SJSA1 (cell line): ENCODE data around the gene PIK3R5. TPM values are rescaled to one million over a fixed set of nuclear protein-coding genes. Genes with fewer than 3 reads are reported as not detected.

ENCODE experiments used
- DNase-seq, 2 experiments: peaks; one replicate each; pipeline ENCODE4 v3.0.0-alpha.2; 2015 to 2020; ENCODE audit warnings: low spot score in 2 of 2, low read depth in 1 of 2
- H3K27ac ChIP-seq: fragments of 250-450 bp; sonication (Bioruptor Pico); 2 replicates; pipeline ENCODE4 v1.5.1; 2020; ENCODE audit warnings: mild to moderate bottlenecking, moderate library complexity
- H3K27me3 ChIP-seq: fragments of 250-450 bp; sonication (Bioruptor Pico); replicated peaks from 2 replicates; pipeline ENCODE4 v1.5.1; 2020; ENCODE audit warnings: mild to moderate bottlenecking, moderate library complexity
- H3K36me3 ChIP-seq: fragments of 250-450 bp; sonication (Bioruptor Pico); 2 replicates; pipeline ENCODE4 v1.5.1; 2020; ENCODE audit warnings: mild to moderate bottlenecking
- H3K4me1 ChIP-seq: fragments of 250-450 bp; sonication (Bioruptor Pico); replicated peaks from 2 replicates; pipeline ENCODE4 v1.6.1; 2021; ENCODE audit warnings: mild to moderate bottlenecking
- H3K4me3 ChIP-seq: fragments of 250-450 bp; sonication (Bioruptor Pico); 2 replicates; pipeline ENCODE4 v1.5.1; 2020; ENCODE audit warnings: mild to moderate bottlenecking
- H3K9me3 ChIP-seq: fragments of 250-450 bp; sonication (Bioruptor Pico); replicated peaks from 2 replicates; pipeline ENCODE4 v1.5.1; 2020; ENCODE audit warnings: mild to moderate bottlenecking
- total RNA-seq: library from RNA; depleted of rRNA; stranded (reverse); fragments of >200 nt; shearing (Covaris generic); gene quantifications from 2 replicates; pipeline ENCODE4 v1.2.3, GENCODE V29; 2014; rRNA removed

The PIK3R5 gene, protein sequence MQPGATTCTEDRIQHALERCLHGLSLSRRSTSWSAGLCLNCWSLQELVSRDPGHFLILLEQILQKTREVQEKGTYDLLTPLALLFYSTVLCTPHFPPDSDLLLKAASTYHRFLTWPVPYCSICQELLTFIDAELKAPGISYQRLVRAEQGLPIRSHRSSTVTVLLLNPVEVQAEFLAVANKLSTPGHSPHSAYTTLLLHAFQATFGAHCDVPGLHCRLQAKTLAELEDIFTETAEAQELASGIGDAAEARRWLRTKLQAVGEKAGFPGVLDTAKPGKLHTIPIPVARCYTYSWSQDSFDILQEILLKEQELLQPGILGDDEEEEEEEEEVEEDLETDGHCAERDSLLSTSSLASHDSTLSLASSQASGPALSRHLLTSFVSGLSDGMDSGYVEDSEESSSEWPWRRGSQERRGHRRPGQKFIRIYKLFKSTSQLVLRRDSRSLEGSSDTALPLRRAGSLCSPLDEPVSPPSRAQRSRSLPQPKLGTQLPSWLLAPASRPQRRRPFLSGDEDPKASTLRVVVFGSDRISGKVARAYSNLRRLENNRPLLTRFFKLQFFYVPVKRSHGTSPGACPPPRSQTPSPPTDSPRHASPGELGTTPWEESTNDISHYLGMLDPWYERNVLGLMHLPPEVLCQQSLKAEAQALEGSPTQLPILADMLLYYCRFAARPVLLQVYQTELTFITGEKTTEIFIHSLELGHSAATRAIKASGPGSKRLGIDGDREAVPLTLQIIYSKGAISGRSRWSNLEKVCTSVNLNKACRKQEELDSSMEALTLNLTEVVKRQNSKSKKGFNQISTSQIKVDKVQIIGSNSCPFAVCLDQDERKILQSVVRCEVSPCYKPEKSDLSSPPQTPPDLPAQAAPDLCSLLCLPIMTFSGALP
- total RNA-seq = not detected in 2 replicates

DNA sequence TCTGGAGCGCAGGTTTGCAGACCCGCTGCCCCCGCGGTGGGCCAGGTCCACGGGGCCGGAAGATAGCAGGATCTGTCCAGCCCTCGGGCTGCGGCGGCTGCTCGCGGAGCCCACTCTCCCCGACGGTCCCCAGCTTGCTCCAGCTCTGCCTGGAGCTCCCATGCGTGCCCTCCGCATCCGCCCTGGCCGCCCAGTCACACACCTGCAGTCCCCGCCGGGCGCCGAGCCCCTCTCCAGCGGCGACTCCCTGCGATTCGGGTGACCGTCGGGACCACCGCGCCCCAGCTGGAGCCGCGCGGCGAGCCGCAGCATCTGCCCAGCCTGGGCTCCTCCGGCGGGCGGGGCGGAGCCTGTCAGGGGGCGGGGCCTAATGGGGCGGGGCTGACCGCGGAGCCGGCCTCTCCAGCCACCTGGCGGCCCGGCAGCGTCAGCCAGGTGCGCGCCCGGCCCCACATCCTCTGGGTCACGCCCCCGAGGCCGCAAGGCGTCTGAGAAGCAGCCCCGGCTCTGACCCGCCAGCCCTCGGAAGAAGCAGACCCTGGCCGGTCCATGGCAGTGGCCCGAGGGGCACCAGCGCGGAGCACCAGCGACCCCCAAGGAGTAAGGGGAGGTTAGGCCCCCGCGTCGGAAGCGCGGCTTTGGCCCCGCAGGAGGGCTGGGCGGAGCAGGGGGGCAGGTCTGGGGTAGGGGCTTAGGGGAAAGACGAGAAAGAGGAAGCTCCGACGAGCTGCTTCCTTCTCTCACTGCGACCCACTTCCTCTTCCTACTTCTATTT, at the start of gene PIK3R5:
TSS of gene PIK3R5 (minus strand) at position 314 of the 775 bp plus-strand sequence. CDS start 54,213 bp downstream, outside the sequence.
- H3K4me3 ChIP-seq = no peak within 1 kb of the TSS
- H3K9me3 ChIP-seq = no peaks in the 10 kb centered on the region
- no peaks in the 10 kb centered on the region for H3K36me3 ChIP-seq
- H3K27ac ChIP-seq = no peak within 1 kb of the TSS
- H3K4me1 ChIP-seq = no peaks in the 10 kb centered on the region
- peaks cover 12% of the 10 kb centered on the region; the same call in 1 of the 2 replicates for H3K27me3 ChIP-seq
- no peak for DNase-seq

DNA sequence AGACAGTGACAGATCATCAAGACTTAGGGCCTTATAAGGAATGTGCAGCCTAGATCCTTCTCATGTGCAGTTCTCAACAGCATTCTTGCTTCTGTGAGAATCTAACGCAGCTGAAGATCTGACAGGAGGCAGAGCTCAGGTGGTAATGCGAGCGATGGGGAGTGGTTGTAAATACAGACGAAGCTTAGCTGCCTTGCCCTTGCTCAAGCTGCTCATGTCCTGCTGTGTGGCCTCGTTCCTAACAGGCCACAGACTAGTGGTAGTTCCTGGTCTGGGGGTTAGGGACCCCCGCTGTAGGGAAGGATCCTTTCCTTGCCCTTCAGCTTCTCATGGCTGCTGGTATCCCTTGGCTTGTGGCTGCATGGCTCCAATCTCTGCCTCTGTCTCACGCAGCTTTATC, 45.5 kb upstream of the PIK3R5 start:
- Histone ChIP-seq H3K27me3 (no peaks in the 10 kb centered on the region), H3K9me3 (no peaks in the 10 kb centered on the region), H3K4me1 (no peaks in the 10 kb centered on the region), H3K36me3 (no peaks in the 10 kb centered on the region), H3K27ac (no peak overlapping the region), H3K4me3 (no peak overlapping the region)
- no peak for DNase-seq

DNA sequence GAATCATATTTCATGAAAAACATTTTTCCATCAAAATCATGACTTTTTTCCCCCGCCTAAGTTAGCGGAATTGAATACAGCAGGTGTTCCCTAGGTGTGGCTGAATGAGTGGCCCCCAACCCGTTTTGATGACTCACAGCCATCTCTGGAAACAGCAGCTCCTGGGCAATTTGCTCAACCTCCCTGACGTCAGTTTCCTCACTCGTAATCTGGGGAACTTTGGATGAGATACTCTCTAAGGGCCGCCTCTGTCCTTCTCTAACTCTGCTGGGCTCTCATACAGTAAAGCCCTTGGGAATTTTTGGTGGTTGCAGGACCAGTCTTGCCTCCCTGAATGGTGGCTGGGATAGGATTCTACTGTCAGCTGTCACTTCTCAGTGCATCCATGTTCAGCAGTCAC, 44.2 kb upstream of the PIK3R5 start:
- Histone ChIP-seq H3K27ac (no peak overlapping the region), H3K9me3 (no peaks in the 10 kb centered on the region), H3K36me3 (no peaks in the 10 kb centered on the region), H3K27me3 (no peaks in the 10 kb centered on the region), H3K4me3 (no peak overlapping the region), H3K4me1 (no peaks in the 10 kb centered on the region)
- DNase-seq = no peak

DNA sequence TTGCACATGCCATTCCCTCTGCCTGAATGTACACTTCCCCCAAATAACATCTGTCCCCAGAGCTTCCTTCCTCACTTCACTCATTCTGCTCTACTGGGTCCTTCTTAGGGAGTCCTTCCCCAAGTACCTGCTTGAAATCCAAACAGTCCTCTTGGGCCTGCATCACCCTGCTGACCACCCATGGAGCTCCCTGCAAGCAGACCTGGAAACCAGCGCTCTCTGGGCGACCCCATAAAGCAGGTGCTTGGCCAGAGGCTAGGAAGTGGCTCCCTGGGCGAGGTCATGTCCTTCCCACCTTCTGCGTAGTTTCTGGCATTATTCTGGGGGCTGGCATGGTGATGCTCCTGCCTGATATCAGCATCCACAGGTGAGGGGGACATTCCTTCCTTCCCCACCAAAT, 43.6 kb upstream of the PIK3R5 start:
- H3K9me3 ChIP-seq = no peaks in the 10 kb centered on the region
- H3K36me3 ChIP-seq = no peaks in the 10 kb centered on the region
- H3K27ac ChIP-seq = no peak overlapping the region
- no peak for DNase-seq
- H3K27me3 ChIP-seq = no peaks in the 10 kb centered on the region
- no peak overlapping the region for H3K4me3 ChIP-seq
- H3K4me1 ChIP-seq = no peaks in the 10 kb centered on the region

DNA sequence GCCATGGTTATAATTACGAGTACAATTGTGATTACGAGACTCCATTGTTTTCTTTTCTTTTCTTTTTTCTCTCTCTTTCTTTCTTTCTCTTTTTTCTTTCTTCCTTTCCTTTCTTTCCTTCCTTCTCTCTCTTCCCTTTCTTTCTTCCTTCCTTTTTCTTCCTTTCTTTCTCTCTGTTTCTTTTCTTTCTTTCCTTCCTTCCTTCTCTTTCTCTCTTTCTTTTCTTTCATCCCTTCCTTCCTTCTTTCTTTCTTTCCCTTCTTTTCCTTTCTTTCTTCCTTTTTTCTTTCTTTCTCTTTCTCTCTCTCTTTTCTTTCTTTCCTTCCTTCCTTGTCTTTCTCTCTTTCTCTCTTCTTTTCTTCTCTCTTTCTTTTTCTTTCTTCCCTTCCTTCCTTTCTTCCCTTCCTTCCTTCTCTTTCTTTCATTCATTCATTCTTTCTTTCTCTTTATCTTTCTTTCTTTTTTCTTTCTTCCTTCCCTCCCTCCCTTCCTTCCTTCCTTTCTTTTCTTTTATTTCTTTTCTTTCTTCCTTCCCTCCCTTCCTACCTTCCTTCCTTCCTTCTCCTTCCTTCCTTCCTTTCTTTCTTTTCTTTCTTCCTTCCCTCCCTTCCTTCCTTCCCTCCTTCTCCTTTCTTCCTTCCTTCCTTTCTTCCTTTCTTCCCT, 41.7 kb upstream of the PIK3R5 start:
- Histone ChIP-seq H3K27me3 (no peaks in the 10 kb centered on the region), H3K36me3 (no peaks in the 10 kb centered on the region), H3K4me3 (no peak overlapping the region), H3K9me3 (no peaks in the 10 kb centered on the region), H3K4me1 (peaks cover 12% of the 10 kb centered on the region), H3K27ac (no peak overlapping the region)
- DNase-seq = no peak

DNA sequence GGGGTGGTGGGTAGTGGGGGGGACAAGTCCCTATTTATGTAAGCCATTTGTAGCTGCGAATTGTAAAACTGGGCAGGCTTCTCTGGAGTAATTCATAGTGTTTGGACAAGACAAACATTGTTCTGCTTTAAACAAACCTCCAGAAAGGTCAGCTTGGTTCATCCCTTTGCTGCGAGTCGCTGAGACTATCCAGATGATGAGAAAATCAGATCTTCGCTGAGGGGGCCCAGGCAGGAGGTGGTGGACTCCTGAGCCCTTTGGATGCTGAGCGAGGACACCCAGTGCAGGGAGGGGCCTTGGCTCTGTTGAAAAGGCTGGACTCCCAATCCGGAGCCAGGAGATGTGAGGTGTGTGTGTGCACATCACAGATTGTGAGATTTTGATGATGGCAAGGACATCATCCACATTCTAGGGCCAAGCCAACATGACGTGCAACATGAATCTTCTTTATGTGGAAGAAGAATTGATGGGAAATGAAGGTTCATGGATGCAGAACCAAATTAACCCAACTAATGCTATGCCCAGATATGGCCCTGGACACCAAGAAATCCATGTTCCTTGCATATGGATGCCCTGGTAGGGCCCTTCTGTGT, 40.8 kb upstream of the PIK3R5 start:
- Histone ChIP-seq H3K27ac (no peak overlapping the region), H3K4me3 (no peak overlapping the region), H3K9me3 (no peaks in the 10 kb centered on the region), H3K27me3 (no peaks in the 10 kb centered on the region), H3K36me3 (no peaks in the 10 kb centered on the region), H3K4me1 (peaks cover 12% of the 10 kb centered on the region)
- no peak for DNase-seq

DNA sequence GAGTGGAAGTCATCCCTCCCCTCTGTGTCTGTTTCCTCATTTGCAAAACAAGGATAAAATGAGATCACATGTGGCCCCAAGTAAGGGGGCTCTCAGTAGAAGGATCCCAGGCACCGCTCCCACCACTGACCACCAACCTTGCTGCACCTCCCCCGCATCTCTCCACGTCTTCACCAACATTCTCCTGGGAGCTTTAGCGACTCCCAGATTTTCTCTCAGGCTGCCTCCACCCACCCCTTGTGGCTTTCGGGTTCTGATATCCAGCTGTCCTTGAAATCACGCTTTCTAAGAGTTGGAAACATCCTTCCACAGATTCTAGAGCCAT, 39.4 kb upstream of the PIK3R5 start:
- Histone ChIP-seq H3K4me1 (peaks cover 12% of the 10 kb centered on the region), H3K27me3 (no peaks in the 10 kb centered on the region), H3K27ac (no peak overlapping the region), H3K9me3 (no peaks in the 10 kb centered on the region), H3K36me3 (no peaks in the 10 kb centered on the region), H3K4me3 (no peak overlapping the region)
- no peak for DNase-seq

DNA sequence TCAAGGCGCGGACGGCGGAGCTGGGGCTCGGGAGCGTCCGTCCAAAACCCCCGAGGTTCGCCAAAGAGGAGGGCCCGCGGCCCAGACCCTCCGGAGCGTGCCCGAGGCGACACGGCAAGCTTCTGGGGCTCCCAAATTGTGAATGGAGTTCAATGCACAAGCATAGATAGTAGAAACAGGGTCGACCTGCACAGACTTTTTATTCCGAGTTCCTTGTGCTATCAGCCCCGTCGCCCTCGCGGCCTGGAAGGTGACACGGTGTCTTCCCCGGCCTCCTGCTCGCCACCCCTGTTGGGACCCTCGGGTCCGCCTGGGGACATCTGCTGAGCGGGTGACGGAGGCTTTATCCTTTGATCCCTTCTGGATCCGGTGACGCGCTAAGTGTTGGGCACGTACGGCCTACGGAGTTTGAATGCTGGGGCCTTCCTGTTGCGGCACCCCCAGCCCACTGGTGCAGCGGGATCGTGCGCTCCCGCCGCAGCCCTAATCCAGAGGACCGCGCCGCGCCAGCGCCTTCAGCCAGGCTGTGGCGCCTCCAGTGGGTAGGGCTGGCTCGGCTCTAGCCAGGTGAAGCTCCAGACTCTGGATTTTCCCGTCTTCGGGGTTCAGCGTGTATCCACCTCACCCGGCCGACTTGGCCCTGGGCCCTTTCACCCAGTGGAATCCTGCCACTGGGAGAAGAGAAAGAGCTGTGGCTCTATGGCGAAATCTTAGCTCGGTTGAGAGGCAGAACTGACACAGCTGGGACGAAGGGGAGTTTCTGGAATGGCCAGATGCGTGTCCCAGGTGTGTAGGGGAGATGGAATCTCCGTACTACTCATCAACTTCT, 38.8 kb upstream of the PIK3R5 start:
- no peaks in the 10 kb centered on the region for H3K36me3 ChIP-seq
- H3K27ac ChIP-seq = no peak overlapping the region
- H3K4me1 ChIP-seq = peaks cover 12% of the 10 kb centered on the region
- no peaks in the 10 kb centered on the region for H3K9me3 ChIP-seq
- H3K27me3 ChIP-seq = no peaks in the 10 kb centered on the region
- H3K4me3 ChIP-seq = no peak overlapping the region
- DNase-seq = no peak

DNA sequence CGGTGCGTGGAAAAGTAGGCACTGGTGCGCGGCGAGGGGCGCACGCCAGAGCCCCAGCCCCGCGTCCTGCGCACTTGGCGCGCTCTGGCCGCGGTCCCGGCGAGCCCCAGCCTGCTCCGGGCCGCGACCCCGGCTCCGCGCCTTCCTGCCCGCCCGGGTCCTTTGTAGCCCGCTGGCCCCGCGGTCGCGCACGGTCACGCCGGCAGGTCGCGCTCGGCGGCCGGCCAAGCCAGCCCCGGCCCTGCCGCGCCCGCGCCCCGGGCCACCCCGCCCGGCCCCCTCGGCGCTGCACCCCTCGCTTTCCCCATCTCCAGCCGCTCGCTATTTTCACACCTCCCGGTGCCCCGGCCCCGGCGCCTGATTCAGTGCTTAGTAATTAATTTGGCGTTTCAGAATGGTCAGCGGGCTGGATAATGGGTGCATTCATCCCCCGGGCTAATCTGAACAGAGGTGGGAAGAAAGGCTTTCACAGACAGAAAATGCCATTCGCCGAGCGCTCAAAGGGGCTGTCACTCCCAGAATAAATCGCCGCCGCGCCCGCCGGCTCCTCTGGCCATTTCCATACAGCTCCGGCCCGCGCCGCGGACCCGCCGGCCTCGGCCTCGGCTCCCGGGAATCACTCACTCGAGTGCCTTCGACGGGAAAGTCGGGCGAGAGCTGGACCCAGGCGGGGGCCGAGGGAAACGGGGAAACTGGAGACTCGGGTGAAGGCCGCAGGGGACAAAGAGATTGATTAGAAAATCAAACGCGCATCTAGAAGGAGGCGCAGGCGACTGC, 38.0 kb upstream of the PIK3R5 start:
- Histone ChIP-seq H3K4me3 (peak overlapping the region; percentile 57), H3K36me3 (no peaks in the 10 kb centered on the region), H3K27me3 (no peaks in the 10 kb centered on the region), H3K9me3 (no peaks in the 10 kb centered on the region), H3K27ac (no peak overlapping the region), H3K4me1 (peaks cover 12% of the 10 kb centered on the region)
- DNase-seq = no peak

DNA sequence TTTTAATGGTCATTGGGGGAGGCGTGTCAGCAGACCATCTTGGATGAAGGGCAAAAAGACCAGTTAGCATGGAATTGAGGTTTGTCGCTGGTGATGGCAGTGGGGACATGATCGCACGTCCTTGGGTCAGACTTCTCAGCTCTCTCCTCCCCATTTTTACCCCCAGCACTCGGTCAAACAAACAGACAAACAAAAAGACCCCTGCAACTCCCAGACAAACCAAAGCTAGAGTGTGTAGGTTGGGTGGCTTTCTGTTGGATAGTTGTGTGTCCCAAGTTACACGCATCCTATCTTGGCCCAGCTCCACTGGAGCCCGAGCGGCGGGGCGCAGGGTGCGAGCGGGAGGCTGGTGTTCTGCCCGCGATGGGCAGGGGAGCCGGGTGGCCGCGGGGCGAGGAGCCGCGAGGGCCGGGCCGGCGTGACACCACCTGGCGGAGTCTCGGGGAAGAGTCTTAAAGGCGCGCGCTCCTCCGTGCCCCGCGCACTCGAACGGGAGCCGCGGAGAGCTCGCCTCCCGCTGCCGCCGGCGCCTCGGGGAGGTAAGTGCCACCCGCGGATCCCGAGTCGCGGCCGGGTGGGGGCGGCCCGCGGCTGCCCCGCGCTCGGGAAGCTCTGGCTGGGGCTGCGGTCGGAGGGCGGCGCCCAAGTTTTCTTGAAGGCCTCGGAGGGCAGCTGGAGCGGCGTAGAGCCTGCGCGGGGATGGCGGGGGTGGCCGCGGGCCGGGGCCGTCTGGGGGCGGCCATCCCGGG, 37.3 kb upstream of the PIK3R5 start:
- H3K36me3 ChIP-seq = no peaks in the 10 kb centered on the region
- peak overlapping the region; percentile 57 for H3K4me3 ChIP-seq
- no peak overlapping the region for H3K27ac ChIP-seq
- no peaks in the 10 kb centered on the region for H3K9me3 ChIP-seq
- H3K4me1 ChIP-seq = peaks cover 13% of the 10 kb centered on the region
- H3K27me3 ChIP-seq = no peaks in the 10 kb centered on the region
- DNase-seq = peak; percentile 54 to 59

DNA sequence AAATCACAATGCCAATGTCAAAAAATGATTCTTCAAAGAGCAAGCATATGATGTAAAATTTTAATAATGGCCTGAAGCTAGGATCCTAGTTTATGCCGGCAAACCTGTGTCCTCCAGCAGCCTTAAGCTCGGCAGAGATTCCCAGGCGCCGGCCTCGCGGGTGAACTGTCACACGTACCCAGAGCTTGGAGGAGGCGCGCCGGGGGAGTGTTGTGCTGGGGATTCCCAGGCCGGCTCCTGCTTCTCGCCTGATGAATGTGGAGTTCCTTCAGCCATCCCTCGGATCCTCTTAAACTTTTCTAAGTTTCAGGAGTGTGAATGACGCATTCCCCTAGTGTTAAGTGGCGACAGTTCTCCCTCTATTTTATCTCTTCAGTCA, 36.7 kb upstream of the PIK3R5 start:
- no peaks in the 10 kb centered on the region for H3K9me3 ChIP-seq
- no peaks in the 10 kb centered on the region for H3K27me3 ChIP-seq
- no peak overlapping the region for H3K4me3 ChIP-seq
- H3K4me1 ChIP-seq = peaks cover 15% of the 10 kb centered on the region
- H3K27ac ChIP-seq = no peak overlapping the region
- DNase-seq = no peak
- H3K36me3 ChIP-seq = no peaks in the 10 kb centered on the region
